ENCODE results near the gene CFAP410.
A peak's percentile ranks its signal among the peaks of the same experiment; 100 is the strongest.

Gene CFAP410

GRCh38 chr21:44298301-44298700 lies 40.9 kb downstream of the CFAP410 start:
- no peak for DNase-seq (ENCODE audit: low read depth)

- peak; percentile 65 for DNase-seq (ENCODE audit: low read depth)
Observed at GRCh38 chr21:44297525-44298290, 41.5 kb downstream of the CFAP410 start.

GRCh38 chr21:44296916-44297315 lies 42.3 kb downstream of the CFAP410 start:
- no peak for DNase-seq (ENCODE audit: low read depth)

- DNase-seq (ENCODE audit: low read depth) = no peak
Observed at GRCh38 chr21:44296103-44296519, 43.1 kb downstream of the CFAP410 start.

GRCh38 chr21:44295646-44296045 lies 43.5 kb downstream of the CFAP410 start:
- no peak for DNase-seq (ENCODE audit: low read depth)

GRCh38 chr21:44295163-44295573 lies 44.0 kb downstream of the CFAP410 start:
- DNase-seq (ENCODE audit: low read depth) = no peak

- DNase-seq (ENCODE audit: low read depth) = no peak
Observed at GRCh38 chr21:44294391-44295162, 44.6 kb downstream of the CFAP410 start.

GRCh38 chr21:44293551-44294231 lies 45.5 kb downstream of the CFAP410 start:
- peak; percentile 9 for DNase-seq (ENCODE audit: low read depth)

GRCh38 chr21:44292812-44293195 lies 46.4 kb downstream of the CFAP410 start:
- no peak for DNase-seq (ENCODE audit: low read depth)

- DNase-seq (ENCODE audit: low read depth) = no peak
Observed at GRCh38 chr21:44291936-44292811, 47.0 kb downstream of the CFAP410 start.

GRCh38 chr21:44291078-44291935 lies 47.9 kb downstream of the CFAP410 start:
- no peak for DNase-seq (ENCODE audit: low read depth)

GRCh38 chr21:44290327-44291077 lies 48.7 kb downstream of the CFAP410 start:
- DNase-seq (ENCODE audit: low read depth) = no peak

- DNase-seq (ENCODE audit: low read depth) = no peak
Observed at GRCh38 chr21:44289381-44290010, 49.7 kb downstream of the CFAP410 start.

- DNase-seq (ENCODE audit: low read depth) = no peak
Observed at GRCh38 chr21:44288251-44289110, 50.7 kb downstream of the CFAP410 start.

GRCh38 chr21:44286716-44287632 lies 52.2 kb downstream of the CFAP410 start:
- no peak for DNase-seq (ENCODE audit: low read depth)

- no peak for DNase-seq (ENCODE audit: low read depth)
Observed at GRCh38 chr21:44286086-44286715, 53.0 kb downstream of the CFAP410 start.
